Ammon's horn (tissue), 1 donor: Measurements from ENCODE around the gene BET1.
A peak's percentile ranks its signal among the peaks of the same experiment; 100 is the strongest.
"Not testable (repeated sequence)": the region's sequence is repeated elsewhere in the genome, so short reads cannot be mapped to it uniquely, and the experiment has no call there.

Experiments used
- DNase-seq: peaks from one replicate; pipeline ENCODE4 v3.0.0-alpha.2; 2016; ENCODE audit warnings: low spot score

BET1 gene

GRCh38 chr7:94004024-94004951 is at the start of gene BET1:
BET1 (minus strand) TSS chr7:94004355; CDS start chr7:94004216, 139 bp downstream.
- peak; percentile 98 for DNase-seq

DNA sequence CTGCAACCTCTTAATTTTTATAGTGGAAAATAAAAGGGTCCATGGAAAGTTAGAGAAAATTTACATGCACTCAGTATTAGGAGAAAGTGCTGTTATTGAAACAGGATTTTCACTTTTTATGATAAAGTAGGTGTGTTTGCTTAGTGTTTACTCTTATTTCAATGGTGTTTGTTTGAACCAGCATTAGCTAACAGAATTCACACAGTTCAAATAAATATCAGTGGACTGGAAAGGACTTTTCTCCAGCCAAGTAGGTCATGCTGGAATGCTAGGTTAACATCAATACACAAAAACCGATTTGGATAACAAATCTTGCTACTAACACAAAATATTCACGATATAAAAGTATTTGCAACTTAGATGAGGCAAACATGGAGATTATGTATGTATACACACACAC is 49.4 kb upstream of the BET1 start:
- DNase-seq: no peak

- DNase-seq: no peak
Observed at GRCh38 chr7:94052398-94053180, 48.4 kb upstream of the BET1 start.

DNA sequence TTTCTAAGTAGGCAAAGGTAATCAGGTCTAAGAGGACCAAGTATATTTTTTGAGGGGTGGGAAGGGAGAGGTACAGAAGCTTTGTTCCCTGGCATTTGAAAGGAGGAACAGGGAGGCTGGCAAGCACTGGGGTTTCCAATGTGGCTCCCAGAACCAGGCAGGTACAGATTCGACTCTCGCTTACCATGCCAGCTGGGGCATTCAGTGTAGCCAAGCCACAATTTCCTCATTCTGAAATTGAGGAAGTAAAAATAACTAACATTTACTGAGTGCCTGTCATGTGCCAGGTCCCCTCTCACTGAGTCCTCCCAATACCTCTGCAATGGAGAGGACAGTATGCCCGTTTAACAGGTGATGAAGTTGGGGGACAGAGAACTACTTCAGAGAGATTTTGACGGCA is 45.9 kb upstream of the BET1 start:
- peak; percentile 18 for DNase-seq

- DNase-seq: no peak
Observed at GRCh38 chr7:94049615-94050014, 45.5 kb upstream of the BET1 start.

DNA sequence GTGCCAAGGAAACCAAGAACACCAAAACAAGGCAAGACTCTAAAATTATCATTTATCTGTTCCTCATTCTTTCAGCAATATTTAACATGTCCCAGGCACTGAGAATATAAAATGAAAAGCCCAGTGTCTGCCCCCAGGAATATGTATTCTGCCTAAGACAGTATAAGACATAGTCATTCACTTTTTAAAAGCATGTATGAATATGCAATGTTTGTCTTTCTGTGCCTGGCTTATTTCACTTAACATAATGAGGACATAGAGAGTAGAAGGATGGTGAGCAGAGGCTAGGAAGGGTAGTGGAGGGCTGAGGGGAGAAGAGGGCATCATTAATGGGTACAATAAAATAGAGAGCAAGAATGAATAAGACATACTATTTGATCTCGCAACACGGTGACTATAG is 44.6 kb upstream of the BET1 start:
- DNase-seq: no peak

GRCh38 chr7:94047956-94048355 is 43.8 kb upstream of the BET1 start:
- DNase-seq: no peak

DNA sequence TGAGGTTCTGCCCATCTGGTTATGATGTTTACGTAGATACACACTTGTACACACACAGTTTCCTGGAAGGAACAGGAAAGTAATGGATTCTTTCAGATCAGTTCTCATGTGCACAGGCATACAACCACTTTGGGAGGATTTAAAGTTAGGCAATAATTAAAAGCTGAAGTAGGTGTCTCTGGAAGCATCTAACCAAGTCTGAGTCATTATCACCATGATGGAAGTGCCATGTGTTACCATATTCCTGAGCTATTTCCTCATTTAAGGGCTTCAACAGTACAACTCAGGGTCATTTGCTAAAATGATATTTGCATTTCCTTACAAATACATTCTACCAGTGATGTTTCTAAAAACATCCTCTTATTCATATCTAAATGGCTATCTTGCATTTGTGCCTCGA is 41.4 kb upstream of the BET1 start:
- DNase-seq: no peak

DNA sequence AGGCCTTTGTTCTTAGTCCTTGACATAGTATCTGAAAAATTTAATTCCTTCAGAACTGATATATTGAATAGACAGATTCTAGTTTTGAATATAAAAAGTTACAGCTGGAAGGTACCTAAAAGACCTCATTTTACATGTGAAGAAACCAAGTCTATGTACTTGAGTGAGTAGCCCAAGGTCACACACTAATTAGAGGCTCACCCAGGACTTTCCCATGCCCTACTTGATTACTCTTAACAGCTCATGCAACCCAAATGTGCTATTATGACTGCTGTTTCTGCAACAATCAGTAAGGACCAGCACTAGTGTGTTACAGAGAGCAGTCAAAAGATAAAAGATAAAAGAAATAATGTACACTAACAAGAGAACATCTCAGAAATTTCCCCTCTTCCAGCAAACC is 40.7 kb upstream of the BET1 start:
- no peak for DNase-seq

GRCh38 chr7:94043299-94043698 is 39.1 kb upstream of the BET1 start:
- no peak for DNase-seq

DNA sequence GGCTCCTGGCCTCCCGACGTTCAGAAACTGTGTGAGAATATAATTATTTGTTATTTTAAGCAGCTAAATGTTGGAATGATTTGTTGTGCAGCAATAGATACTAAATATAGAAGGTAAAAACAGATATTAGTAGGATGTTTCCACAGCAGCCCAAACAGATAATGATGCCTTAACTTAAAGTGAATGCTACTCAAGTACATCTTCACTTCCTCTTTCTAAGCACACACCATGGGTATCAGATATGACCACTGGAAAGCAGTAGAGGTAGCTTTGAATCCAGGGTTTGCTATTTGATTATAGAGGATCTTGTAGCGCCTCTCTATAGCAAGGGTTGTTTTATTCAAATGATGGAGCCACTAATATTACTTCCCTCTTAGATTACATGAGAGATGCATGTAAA is 38.2 kb upstream of the BET1 start:
- no peak for DNase-seq

DNA sequence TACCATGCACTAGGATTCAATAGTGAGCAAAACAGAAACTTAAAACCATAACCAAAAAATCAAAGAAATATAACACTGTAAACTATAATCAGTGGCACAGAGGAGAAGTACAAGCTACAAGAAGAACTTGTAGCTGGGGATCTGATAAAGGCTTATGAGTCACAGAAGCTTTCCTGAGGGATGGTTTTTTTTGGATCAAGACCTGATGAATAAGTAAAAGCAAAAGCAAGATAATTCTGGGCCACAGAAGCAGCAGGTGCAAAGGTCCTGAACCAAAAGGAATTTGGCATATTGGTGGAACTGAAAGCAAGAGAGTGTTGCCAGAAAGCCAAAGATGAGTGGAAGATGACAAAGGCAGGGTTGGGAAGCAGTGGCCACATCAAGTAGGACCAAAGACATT is 37.4 kb upstream of the BET1 start:
- no peak for DNase-seq

DNA sequence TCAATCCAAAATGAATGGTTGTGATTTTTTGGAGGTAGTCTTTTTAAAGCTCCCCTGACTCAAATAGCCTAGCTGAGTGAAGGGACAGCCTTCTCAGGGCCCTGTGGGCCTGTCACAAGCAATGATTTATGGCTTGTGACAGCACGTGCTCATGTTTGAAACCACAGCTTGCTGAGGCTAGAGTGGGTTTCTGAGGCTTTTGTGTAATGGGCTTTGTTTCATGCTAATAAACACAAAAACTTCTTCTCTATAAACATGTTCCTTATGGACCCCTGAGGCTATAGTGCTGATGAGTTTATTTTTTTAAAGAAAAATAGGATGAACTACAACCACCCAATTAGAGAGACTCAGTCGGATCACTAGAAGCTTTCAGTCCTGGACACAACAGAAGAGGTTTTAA is 36.1 kb upstream of the BET1 start:
- DNase-seq: no peak

GRCh38 chr7:94039368-94040035 is 35.3 kb upstream of the BET1 start:
- no peak for DNase-seq

GRCh38 chr7:94031865-94032264 is 27.7 kb upstream of the BET1 start:
- DNase-seq: no peak

GRCh38 chr7:94030634-94031033 is 26.5 kb upstream of the BET1 start:
- no peak for DNase-seq

- no peak for DNase-seq
Observed at GRCh38 chr7:94029976-94030375, 25.8 kb upstream of the BET1 start.

- no peak for DNase-seq
Observed at GRCh38 chr7:94028768-94029167, 24.6 kb upstream of the BET1 start.

GRCh38 chr7:94026619-94027018 is 22.5 kb upstream of the BET1 start:
- DNase-seq: not testable (repeated sequence)

GRCh38 chr7:94022550-94022949 is 18.4 kb upstream of the BET1 start:
- no peak for DNase-seq

GRCh38 chr7:94016786-94017185 is 12.6 kb upstream of the BET1 start:
- DNase-seq: no peak

- DNase-seq: no peak
Observed at GRCh38 chr7:94015538-94015937, 11.4 kb upstream of the BET1 start.

- no peak for DNase-seq
Observed at GRCh38 chr7:94012746-94013145, 8.6 kb upstream of the BET1 start.
